HepG2 (cell line): ENCODE data around the gene NFATC3. TPM values are rescaled to one million over a fixed set of nuclear protein-coding genes. Genes with fewer than 3 reads are reported as not detected.

Source experiments
- ARID3A ChIP-seq: IDR thresholded peaks from 2 replicates; pipeline ENCODE4 v1.6.1; 2012; ENCODE audit warnings: low read depth, low read length, improper control_type of control experiment
- ARNTL ChIP-seq: sonication (generic); formaldehyde crosslinking; IDR thresholded peaks from 2 replicates; pipeline ENCODE4 v1.4.0; 2020; ENCODE audit warnings: mild to moderate bottlenecking, missing genetic modification reagents
- ATAD3A ChIP-seq: sonication (generic); formaldehyde crosslinking; IDR thresholded peaks from 2 replicates; pipeline ENCODE4 v1.4.0; 2020; ENCODE audit warnings: missing genetic modification reagents
- GATAD2A ChIP-seq: IDR thresholded peaks from 2 replicates; pipeline ENCODE4 v1.6.1; 2016
- HMG20A ChIP-seq: IDR thresholded peaks from 2 replicates; pipeline ENCODE4 v1.6.1; 2016; ENCODE audit warnings: borderline replicate concordance
- IKZF5 ChIP-seq: IDR thresholded peaks from 2 replicates; pipeline ENCODE4 v1.6.1; 2018; ENCODE audit warnings: missing genetic modification reagents, mild to moderate bottlenecking, missing compliant biosample characterization
- KLF16 ChIP-seq, 2 experiments: sonication (generic) in 1 of 2; formaldehyde crosslinking in 1 of 2; IDR thresholded peaks; 2 replicates each; pipeline versions ENCODE4 v1.6.1 to v1.8.0; 2016 to 2023; ENCODE audit warnings: missing genetic modification reagents in 2 of 2, missing compliant biosample characterization in 1 of 2
- NFRKB ChIP-seq: fragments of 450-650 bp; IDR thresholded peaks from 2 replicates; pipeline ENCODE4 v1.6.1; 2017
- NR1H2 ChIP-seq: sonication (generic); formaldehyde crosslinking; IDR thresholded peaks from 2 replicates; pipeline ENCODE4 v1.8.1; 2022; ENCODE audit warnings: low read depth, missing genetic modification reagents, borderline replicate concordance
- NR2F1 ChIP-seq, 2 experiments: fragments of 450-650 bp in 1 of 2; formaldehyde crosslinking in 1 of 2; IDR thresholded peaks; 2 replicates each; pipeline versions ENCODE4 v1.5.0 to v1.6.1; 2016 to 2020; ENCODE audit warnings: mild to moderate bottlenecking in 1 of 2, missing compliant biosample characterization in 1 of 2, missing genetic modification reagents in 1 of 2, moderate library complexity in 1 of 2
- SALL2 ChIP-seq: sonication (generic); formaldehyde crosslinking; IDR thresholded peaks from 2 replicates; pipeline ENCODE4 v1.8.1; 2023; ENCODE audit warnings: mild to moderate bottlenecking, missing genetic modification reagents, inconsistent platforms
- SNAPC5 ChIP-seq: sonication (generic); formaldehyde crosslinking; IDR thresholded peaks from 2 replicates; pipeline ENCODE4 v1.8.1; 2023; ENCODE audit warnings: mild to moderate bottlenecking, missing genetic modification reagents, borderline replicate concordance
- TBL1XR1 ChIP-seq: fragments of 150-350 bp; IDR thresholded peaks from 2 replicates; pipeline ENCODE4 v1.6.1; 2014; ENCODE audit warnings: borderline replicate concordance, low read length; ENCODE audit not compliant: partially characterized antibody
- ZFP82 ChIP-seq: sonication (generic); formaldehyde crosslinking; IDR thresholded peaks from 2 replicates; pipeline ENCODE4 v1.5.1; 2020; ENCODE audit warnings: mild to moderate bottlenecking, missing genetic modification reagents, borderline replicate concordance
- ZNF292 ChIP-seq: sonication (generic); formaldehyde crosslinking; IDR thresholded peaks from 2 replicates; pipeline ENCODE4 v1.8.1; 2022; ENCODE audit warnings: mild to moderate bottlenecking, low read depth, missing genetic modification reagents, borderline replicate concordance
- ZNF552 ChIP-seq: sonication (generic); formaldehyde crosslinking; IDR thresholded peaks from 2 replicates; pipeline ENCODE4 v1.9.0; 2022; ENCODE audit warnings: missing genetic modification reagents, mild to moderate bottlenecking, borderline replicate concordance
- ZNF660 ChIP-seq: sonication (generic); formaldehyde crosslinking; IDR thresholded peaks from 2 replicates; pipeline ENCODE4 v1.5.1; 2020; ENCODE audit warnings: mild to moderate bottlenecking, low read depth, missing genetic modification reagents, borderline replicate concordance
- ZSCAN20 ChIP-seq: sonication (generic); formaldehyde crosslinking; IDR thresholded peaks from 2 replicates; pipeline ENCODE4 v1.4.0; 2020; ENCODE audit warnings: missing genetic modification reagents, mild to moderate bottlenecking, borderline replicate concordance
- polyA plus RNA-seq, 8 experiments: library from polyadenylated mRNA; depleted of rRNA in 3 of 8; stranded (reverse) in 7 of 8; unstranded in 1 of 8; fragments of >200 nt; fragmentation: Illumina TruSeq in 4 of 8; extraction: Trizol in 4 of 8; gene quantifications; 2 replicates each; pipeline versions ENCODE4 v1.2.1 to v1.2.3, GENCODE V29; 2011 to 2016; ENCODE audit warnings: low read depth in 4 of 8, missing spikeins in 1 of 8, mixed read lengths in 1 of 8; ENCODE audit not compliant: insufficient read depth in 1 of 8
- total RNA-seq, 5 experiments: library from RNA; depleted of rRNA; stranded (reverse); fragments of >200 nt; fragmentation: Illumina TruSeq; extraction: Trizol; gene quantifications; 2 replicates each; pipeline ENCODE4 v1.2.3, GENCODE V29; 2016; ENCODE audit warnings: low read depth in 1 of 5

The NFATC3 gene
- total and polyA plus RNA-seq, 2 of the 13 experiments (the other 11 are each of a cell fraction or from before 2014, with no cell fraction given), result 52.6 to 62.7 TPM

GRCh38 chr16:68264128-68265077 lies 179.2 kb downstream of the NFATC3 start, which contains the start of gene SLC7A6 (continued):
- TF ChIP-seq ZSCAN20 (0 out of 2 replicates have a peak, but pooled peaks have one; percentile 34), GATAD2A (CRISPR knock-in tag) (peak; percentile 72), ZNF292 (CRISPR knock-in tag) (peak; percentile 1; the same call in 1 of the 2 replicates), HMG20A (0 out of 2 replicates have a peak, but pooled peaks have one; percentile 11), TBL1XR1 (peak; percentile 26), NFRKB (no peak), ZNF660 (CRISPR knock-in tag) (no peak), KLF16 (CRISPR knock-in tag; IDR thresholded peaks at IDR 0.05) (no peak; a peak in 1 of 4 replicates), ZFP82 (no peak), ZNF552 (CRISPR knock-in tag) (0 out of 2 replicates have a peak, but pooled peaks have one; percentile 67), ATAD3A (CRISPR knock-in tag) (no peak), ARNTL (CRISPR knock-in tag) (peak; percentile 26; the same call in 1 of the 2 replicates), ARID3A (no peak; the same call in 1 of the 2 replicates), IKZF5 (CRISPR knock-in tag) (no peak), SNAPC5 (CRISPR knock-in tag) (no peak), SALL2 (CRISPR knock-in tag) (peak; percentile 71; the same call in 1 of the 2 replicates), NR2F1 (CRISPR knock-in tag; IDR thresholded peaks at IDR 0.05) (no peak; a peak in 1 of 4 replicates), NR1H2 (peak; percentile 71; the same call in 1 of the 2 replicates)
